Heart left ventricle (tissue), 13 donors: ENCODE data around the gene SLC6A18.

Experiments
- POLR2A ChIP-seq, 2 donors: fragments of 450-650 bp; IDR thresholded peaks; one replicate each; pipeline ENCODE4 v1.6.1; 2017; ENCODE audit warnings: antibody characterized with exemption in 2 of 2, mild to moderate bottlenecking in 2 of 2, moderate library complexity in 2 of 2
- TF ChIP-seq, protein P1 (sequence below), 12 donors: fragments of 200-600 bp; sonication (generic) in 4 of 12; IDR thresholded peaks; one replicate each; pipeline versions ENCODE4 v1.5.0 to v1.8.0; 2018 to 2022; ENCODE audit warnings: antibody characterized with exemption in 12 of 12, mild to moderate bottlenecking in 5 of 12
- donor health status: ischemic (EF 13 %, LVEDD 7.1; RV severe dilation, severe dysfunction).
- donor health status: DM: no; HTN: yes; CAD: no.
- donor health status: DM: no; HTN: no; CAD: no.
- donor health status: ischemic (EF 25% LVEDD 6.9; RV normal size, moderate dysfunction).
- donor health status: ischemic (EF 25% LVEDD 5.7; RV mildly dilated, moderate dysfunction).
- donor health status: ischemic (EF 35%, LVEDD 5.7; RV mildly dilated, moderate dysfunction).
- donor health status: nonischemic (EF 11% LVEDD 7.7; RV severe dilation, severe dysfunction).
- donor health status: DM: yes; HTN: yes; CAD: no.
- donor health status: PGD.
- donor health status: ischemic (EF 29% LVEDD 5.4; RV normal size, mild dysfunction).
- donor health status: nonischemic (EF 23%, LVEDD 6.1; RV moderate dilation, normal function).

DNA sequence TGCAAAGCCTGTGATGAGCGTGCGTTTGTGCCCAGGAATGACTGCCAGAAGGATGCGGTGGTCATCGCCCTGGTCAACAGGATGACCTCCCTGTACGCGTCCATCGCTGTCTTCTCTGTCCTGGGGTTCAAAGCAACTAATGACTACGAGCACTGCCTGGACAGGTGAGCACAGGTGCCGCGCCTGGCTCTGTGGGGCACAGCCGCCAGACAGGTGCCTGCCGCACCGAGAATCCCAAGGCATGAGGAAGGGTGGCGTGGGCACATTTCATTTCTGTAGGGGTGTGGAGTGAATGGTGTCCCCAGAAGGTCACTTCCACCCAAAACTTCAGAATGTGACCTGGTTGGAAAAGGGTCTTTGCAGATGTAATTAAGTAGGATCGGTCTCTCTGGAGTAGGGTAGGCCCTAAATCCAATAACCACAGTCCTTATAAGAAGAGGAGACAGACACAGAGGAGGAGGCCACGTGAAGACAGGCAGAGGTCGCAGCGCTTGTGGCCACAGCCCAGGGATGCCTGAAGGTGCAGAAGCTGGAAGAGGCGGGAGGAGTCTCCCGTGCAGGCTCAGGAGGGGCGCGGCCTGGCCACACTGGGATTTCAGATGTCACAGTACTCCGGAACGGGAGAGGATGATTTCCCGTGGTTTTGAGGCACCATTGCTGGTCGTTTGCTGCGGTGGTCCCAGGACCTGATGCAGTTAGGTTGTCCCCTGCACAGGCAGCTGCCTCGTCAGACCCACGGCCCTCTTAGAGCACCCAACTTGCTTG lies 15.5 kb downstream of the SLC6A18 start:
- TF ChIP-seq, protein P1, sequence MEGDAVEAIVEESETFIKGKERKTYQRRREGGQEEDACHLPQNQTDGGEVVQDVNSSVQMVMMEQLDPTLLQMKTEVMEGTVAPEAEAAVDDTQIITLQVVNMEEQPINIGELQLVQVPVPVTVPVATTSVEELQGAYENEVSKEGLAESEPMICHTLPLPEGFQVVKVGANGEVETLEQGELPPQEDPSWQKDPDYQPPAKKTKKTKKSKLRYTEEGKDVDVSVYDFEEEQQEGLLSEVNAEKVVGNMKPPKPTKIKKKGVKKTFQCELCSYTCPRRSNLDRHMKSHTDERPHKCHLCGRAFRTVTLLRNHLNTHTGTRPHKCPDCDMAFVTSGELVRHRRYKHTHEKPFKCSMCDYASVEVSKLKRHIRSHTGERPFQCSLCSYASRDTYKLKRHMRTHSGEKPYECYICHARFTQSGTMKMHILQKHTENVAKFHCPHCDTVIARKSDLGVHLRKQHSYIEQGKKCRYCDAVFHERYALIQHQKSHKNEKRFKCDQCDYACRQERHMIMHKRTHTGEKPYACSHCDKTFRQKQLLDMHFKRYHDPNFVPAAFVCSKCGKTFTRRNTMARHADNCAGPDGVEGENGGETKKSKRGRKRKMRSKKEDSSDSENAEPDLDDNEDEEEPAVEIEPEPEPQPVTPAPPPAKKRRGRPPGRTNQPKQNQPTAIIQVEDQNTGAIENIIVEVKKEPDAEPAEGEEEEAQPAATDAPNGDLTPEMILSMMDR (IDR thresholded peaks at IDR 0.05): no peak
- no peak for TF ChIP-seq POLR2A (IDR thresholded peaks at IDR 0.05)
